Endothelial cell (in vitro differentiated cells): ENCODE data around the gene SPEF1. TPM values are rescaled to one million over a fixed set of nuclear protein-coding genes. Genes with fewer than 3 reads are reported as not detected.
A peak's percentile ranks its signal among the peaks of the same experiment; 100 is the strongest.

Experiments
- DNase-seq: peaks from one replicate; pipeline ENCODE4 v3.0.0; 2021; ENCODE audit warnings: low spot score
- H3K27ac Mint-ChIP-seq: one replicate; pipeline ENCODE4 v1.8.0; 2021; ENCODE audit warnings: mixed read lengths, inconsistent platforms; ENCODE audit not compliant: unreplicated experiment
- H3K27me3 Mint-ChIP-seq: one replicate; pipeline ENCODE4 v1.8.0; 2021; ENCODE audit warnings: mild to moderate bottlenecking, moderate library complexity, mixed read lengths, inconsistent platforms; ENCODE audit not compliant: unreplicated experiment
- H3K36me3 Mint-ChIP-seq: one replicate; pipeline ENCODE4 v1.8.0; 2021; ENCODE audit warnings: mild to moderate bottlenecking, low read depth, mixed read lengths, inconsistent platforms; ENCODE audit not compliant: unreplicated experiment
- H3K4me1 Mint-ChIP-seq: one replicate; pipeline ENCODE4 v1.8.0; 2021; ENCODE audit warnings: mild to moderate bottlenecking, mixed read lengths, inconsistent platforms; ENCODE audit not compliant: unreplicated experiment
- H3K4me3 Mint-ChIP-seq: one replicate; pipeline ENCODE4 v1.8.0; 2021; ENCODE audit warnings: mild to moderate bottlenecking, mixed read lengths, inconsistent platforms; ENCODE audit not compliant: unreplicated experiment
- H3K9me3 Mint-ChIP-seq: one replicate; pipeline ENCODE4 v1.8.0; 2021; ENCODE audit warnings: mixed read lengths, inconsistent platforms; ENCODE audit not compliant: unreplicated experiment
- CTCF ChIP-seq: fragments of 200-600 bp; sonication (generic); IDR thresholded peaks from one replicate; pipeline ENCODE4 v1.5.0; 2021; ENCODE audit warnings: antibody characterized with exemption; ENCODE audit not compliant: unreplicated experiment
- total RNA-seq: library from RNA; stranded (reverse); fragmentation: NEBNext Ultra II Directional; extraction: Animal tissue kit (Norgen Biotek cat#: 25700); gene quantifications from one replicate; pipeline ENCODE4 v1.2.1, GENCODE V29; 2021; ENCODE audit not compliant: unreplicated experiment

The SPEF1 gene
- total RNA-seq, 1 donor from 2014 or later = 0.23 TPM

GRCh38 chr20:3784863-3785239 is 3.6 kb upstream of the SPEF1 start:
- no peak for TF ChIP-seq CTCF
- no peak for DNase-seq
- H3K9me3 Mint-ChIP-seq = no peaks in the 10 kb centered on the region
- peaks cover 21% of the 10 kb centered on the region for H3K27me3 Mint-ChIP-seq
- H3K27ac Mint-ChIP-seq = no peak overlapping the region
- peaks cover 13% of the 10 kb centered on the region for H3K4me1 Mint-ChIP-seq
- H3K4me3 Mint-ChIP-seq = peak overlapping the region; percentile 71
- peaks cover 6% of the 10 kb centered on the region for H3K36me3 Mint-ChIP-seq

- DNase-seq = no peak
- Mint-ChIP-seq H3K9me3 (no peaks in the 10 kb centered on the region), H3K27ac (no peak overlapping the region), H3K4me1 (peaks cover 13% of the 10 kb centered on the region), H3K36me3 (peaks cover 6% of the 10 kb centered on the region), H3K27me3 (peaks cover 26% of the 10 kb centered on the region), H3K4me3 (peak overlapping the region; percentile 71)
- TF ChIP-seq CTCF = no peak
These were observed 3.1 kb upstream of the SPEF1 start for GRCh38 chr20:3784216-3784853.

- Mint-ChIP-seq H3K4me1 (peaks cover 13% of the 10 kb centered on the region), H3K4me3 (peak overlapping the region; percentile 31), H3K9me3 (no peaks in the 10 kb centered on the region), H3K36me3 (peaks cover 6% of the 10 kb centered on the region), H3K27me3 (peaks cover 26% of the 10 kb centered on the region), H3K27ac (no peak overlapping the region)
- TF ChIP-seq CTCF = no peak
- DNase-seq = no peak
These were observed 2.4 kb upstream of the SPEF1 start for GRCh38 chr20:3783511-3784195.

GRCh38 chr20:3783068-3783489 is 1.8 kb upstream of the SPEF1 start:
- no peak for TF ChIP-seq CTCF
- Mint-ChIP-seq H3K36me3 (peaks cover 6% of the 10 kb centered on the region), H3K4me1 (peaks cover 13% of the 10 kb centered on the region), H3K4me3 (no peak overlapping the region), H3K27ac (no peak overlapping the region), H3K9me3 (no peaks in the 10 kb centered on the region), H3K27me3 (peaks cover 28% of the 10 kb centered on the region)
- no peak for DNase-seq

- Mint-ChIP-seq H3K36me3 (peaks cover 6% of the 10 kb centered on the region), H3K27me3 (peaks cover 27% of the 10 kb centered on the region), H3K4me1 (peaks cover 13% of the 10 kb centered on the region), H3K27ac (no peak overlapping the region), H3K4me3 (no peak overlapping the region), H3K9me3 (no peaks in the 10 kb centered on the region)
- no peak for TF ChIP-seq CTCF
- no peak for DNase-seq
These were observed 1.3 kb upstream of the SPEF1 start for GRCh38 chr20:3782597-3782996.
